OCI-LY3 (cell line): ENCODE results near the gene TGM5.

Source experiments
- CTCF ChIP-seq: fragments of 200-600, 300-600 bp; sonication (generic); IDR thresholded peaks from 2 replicates; pipeline ENCODE4 v1.5.1; 2014; ENCODE audit warnings: antibody characterized with exemption, low read length, low read depth
- EZH2phosphoT487 ChIP-seq: fragments of 200-600 bp; shearing (Covaris generic); IDR thresholded peaks from 2 replicates; pipeline ENCODE4 v1.6.1; 2018; ENCODE audit warnings: antibody characterized with exemption, mixed run types, low read depth

GRCh38 chr15:43210172-43210745 is 56.5 kb downstream of the TGM5 start:
- no peak for TF ChIP-seq CTCF
- no peak for TF ChIP-seq EZH2phosphoT487
